D721Med (cell line): ENCODE data around the gene ZNF547.

ENCODE experiments used
- DNase-seq: peaks from one replicate; pipeline ENCODE4 v3.0.0; 2011; ENCODE audit warnings: low spot score; ENCODE audit not compliant: insufficient read length
- FAIRE-seq: peaks from 2 replicates; lab custom pipeline; 2011; peaks lifted over from hg19 to GRCh38; lab: Jason Lieb, UNC
- TF ChIP-seq, protein P1 (sequence below): IDR thresholded peaks from 2 replicates; pipeline ENCODE4 v1.5.1; 2012; ENCODE audit warnings: mild to moderate bottlenecking, control low read depth; ENCODE audit not compliant: insufficient read depth; ENCODE audit errors: missing control alignments

Gene ZNF547

DNA sequence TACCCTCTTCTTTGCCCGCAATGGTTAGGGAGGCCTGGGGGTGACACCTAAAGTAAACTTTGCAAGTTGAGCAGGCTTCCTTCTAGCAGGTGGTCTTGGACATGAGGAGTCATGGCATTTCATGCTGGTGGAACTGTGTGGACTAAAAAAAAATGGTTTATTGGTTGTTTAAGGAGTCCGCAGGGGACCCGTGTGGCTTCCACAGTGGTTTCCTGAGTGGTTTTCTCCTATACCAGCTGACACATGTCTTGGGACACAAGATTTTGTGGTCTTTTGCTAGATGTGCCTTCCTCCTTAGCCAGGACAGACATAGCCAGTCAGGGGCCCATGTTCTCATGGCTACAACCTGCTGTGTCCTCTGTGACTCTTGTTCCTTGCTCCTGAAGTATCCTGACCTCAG, 41.6 kb upstream of the ZNF547 start:
- TF ChIP-seq, protein P1, sequence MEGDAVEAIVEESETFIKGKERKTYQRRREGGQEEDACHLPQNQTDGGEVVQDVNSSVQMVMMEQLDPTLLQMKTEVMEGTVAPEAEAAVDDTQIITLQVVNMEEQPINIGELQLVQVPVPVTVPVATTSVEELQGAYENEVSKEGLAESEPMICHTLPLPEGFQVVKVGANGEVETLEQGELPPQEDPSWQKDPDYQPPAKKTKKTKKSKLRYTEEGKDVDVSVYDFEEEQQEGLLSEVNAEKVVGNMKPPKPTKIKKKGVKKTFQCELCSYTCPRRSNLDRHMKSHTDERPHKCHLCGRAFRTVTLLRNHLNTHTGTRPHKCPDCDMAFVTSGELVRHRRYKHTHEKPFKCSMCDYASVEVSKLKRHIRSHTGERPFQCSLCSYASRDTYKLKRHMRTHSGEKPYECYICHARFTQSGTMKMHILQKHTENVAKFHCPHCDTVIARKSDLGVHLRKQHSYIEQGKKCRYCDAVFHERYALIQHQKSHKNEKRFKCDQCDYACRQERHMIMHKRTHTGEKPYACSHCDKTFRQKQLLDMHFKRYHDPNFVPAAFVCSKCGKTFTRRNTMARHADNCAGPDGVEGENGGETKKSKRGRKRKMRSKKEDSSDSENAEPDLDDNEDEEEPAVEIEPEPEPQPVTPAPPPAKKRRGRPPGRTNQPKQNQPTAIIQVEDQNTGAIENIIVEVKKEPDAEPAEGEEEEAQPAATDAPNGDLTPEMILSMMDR, result no peak
- no peak for DNase-seq
- FAIRE-seq, result no peak

DNA sequence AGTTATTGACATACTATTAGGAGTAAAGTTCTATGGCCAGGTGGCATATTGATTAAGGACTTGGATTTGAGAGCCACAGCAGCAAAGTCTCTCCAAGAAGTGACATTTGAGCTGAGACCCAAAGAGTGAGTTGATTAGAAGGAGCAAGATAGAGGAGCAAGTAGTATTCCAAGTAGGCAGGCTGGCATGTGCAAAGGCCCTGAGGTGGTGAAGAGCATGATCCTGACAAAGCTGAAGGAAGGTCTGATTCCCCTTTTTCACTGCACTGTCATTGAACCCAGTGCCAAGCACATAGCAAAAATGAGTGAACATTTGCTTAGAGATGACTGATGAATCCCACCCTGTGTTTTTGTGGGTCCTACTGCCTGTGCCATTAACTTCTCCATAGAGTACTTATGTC, 38.4 kb upstream of the ZNF547 start:
- DNase-seq (no peak), FAIRE-seq (no peak)
- TF ChIP-seq, protein P1, result no peak

DNA sequence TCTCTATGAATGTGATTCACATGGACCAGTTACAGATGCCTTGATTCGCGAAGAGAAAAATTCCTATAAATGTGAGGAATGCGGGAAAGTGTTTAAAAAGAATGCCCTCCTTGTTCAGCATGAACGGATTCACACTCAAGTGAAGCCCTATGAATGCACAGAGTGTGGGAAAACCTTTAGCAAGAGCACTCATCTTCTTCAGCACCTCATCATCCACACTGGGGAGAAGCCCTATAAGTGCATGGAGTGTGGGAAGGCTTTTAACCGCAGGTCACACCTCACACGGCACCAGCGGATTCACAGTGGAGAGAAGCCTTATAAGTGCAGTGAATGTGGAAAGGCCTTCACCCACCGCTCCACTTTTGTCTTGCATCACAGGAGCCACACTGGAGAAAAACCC, 35.4 kb upstream of the ZNF547 start:
- FAIRE-seq (no peak), DNase-seq (no peak)
- TF ChIP-seq, protein P1, result no peak

DNA sequence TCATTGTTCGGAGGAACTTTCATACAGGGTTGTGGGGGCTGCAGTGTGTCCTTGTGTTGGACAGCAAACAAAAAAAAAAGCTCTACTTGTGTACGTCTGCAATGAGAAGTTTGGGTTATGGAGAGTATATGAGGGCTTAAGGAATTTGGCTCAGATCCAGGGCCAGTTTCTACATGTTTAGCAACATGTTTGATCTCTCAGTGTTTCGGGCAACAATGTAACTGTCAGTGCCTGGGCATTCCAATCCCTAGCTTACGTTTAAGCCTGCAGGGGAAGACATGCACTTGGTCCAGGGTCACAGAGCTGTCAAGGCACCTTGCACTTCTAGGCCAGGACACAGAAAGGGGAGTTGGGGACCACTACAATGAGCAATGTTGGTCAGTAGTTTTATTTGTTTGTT, 29.2 kb upstream of the ZNF547 start:
- DNase-seq (no peak), FAIRE-seq (no peak)
- TF ChIP-seq, protein P1, result no peak

DNA sequence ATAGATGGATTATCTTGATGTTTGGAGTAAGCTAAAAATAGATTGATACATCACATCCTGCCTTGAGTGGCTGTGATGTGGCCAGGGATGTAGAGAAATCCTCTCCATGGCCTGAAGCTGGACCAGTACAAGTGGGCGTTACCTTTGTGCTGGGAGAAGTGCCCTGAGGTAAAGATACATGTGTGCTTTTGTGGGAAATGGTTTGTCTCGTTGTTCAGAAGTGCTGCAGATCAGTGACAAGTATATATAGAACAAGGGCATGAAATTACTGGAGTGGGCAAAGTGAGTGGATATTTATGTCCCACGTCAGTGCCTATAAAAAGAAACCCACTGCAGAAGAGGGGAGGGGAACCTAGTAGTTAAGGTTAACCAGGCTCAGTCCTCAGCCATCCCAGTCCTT, 24.5 kb upstream of the ZNF547 start:
- TF ChIP-seq, protein P1, result no peak
- FAIRE-seq, result no peak
- no peak for DNase-seq

DNA sequence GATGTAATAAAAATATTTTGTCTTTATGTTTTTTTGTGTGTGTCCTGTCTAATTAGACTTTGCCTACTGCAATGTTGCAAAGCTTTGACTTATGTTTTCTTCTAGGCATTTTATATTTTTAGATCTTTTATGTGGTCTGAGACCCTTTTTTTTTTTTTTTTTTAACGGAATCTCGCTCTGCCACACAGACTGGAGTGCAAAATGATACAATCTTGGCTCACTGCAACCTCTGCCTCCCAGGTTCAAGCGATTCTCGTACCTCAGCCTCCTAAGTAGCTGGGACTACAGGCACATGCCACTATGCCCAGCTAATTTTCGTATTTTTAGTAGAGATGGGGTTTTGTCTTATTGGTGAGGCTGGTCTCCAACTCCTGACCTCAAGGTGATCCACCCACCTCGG, 20.8 kb upstream of the ZNF547 start:
- no peak for DNase-seq
- TF ChIP-seq, protein P1, result no peak
- FAIRE-seq, result no peak

DNA sequence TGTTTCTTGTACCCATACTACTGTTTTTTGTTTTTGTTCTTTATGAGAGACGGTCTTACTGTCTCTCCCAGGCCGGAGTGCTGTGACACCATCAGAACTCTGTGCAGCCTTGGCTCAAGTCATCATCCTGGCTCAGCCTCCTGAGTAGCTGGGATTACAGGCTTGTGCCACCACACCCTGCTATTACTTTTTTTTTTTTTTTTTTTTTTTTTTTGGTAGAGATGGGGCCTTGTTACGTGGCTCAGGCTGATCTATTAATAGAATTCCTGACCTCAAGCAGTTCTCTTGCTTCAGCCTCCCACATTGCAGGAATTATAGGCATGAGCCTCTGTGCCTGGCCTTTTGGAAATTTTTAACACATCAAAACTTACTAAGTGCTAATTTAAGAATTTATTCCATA, 15.2 kb upstream of the ZNF547 start:
- DNase-seq (no peak), FAIRE-seq (no peak)
- TF ChIP-seq, protein P1, result no peak
